ENCODE data around the gene GRAP. TPM values are rescaled to one million over a fixed set of nuclear protein-coding genes. Genes with fewer than 3 reads are reported as not detected.

Gene GRAP
- total RNA-seq, 4 donors from 2014 or later: 3.0 to 85.0 (median 3.2) TPM

GRCh38 chr17:18991531-18992315 lies 55.0 kb downstream of the GRAP start:
- Histone ChIP-seq H3K27ac (no peak overlapping the region), H3K4me1 (peaks cover 10 to 37% (median 15%) of the 10 kb centered on the region in 4 donors), H3K4me3 (no peak overlapping the region), H3K36me3 (peaks cover 0 to 19% (median 0%) of the 10 kb centered on the region in 3 donors), H3K27me3 (no peaks in the 10 kb centered on the region), H3K9me3 (no peaks in the 10 kb centered on the region)
- no peak for TF ChIP-seq CTCF (IDR thresholded peaks at IDR 0.05)
- TF ChIP-seq POLR2A (IDR thresholded peaks at IDR 0.05): no peak
- no peak for DNase-seq

- no peaks in the 10 kb centered on the region for H3K27me3 ChIP-seq
- no peak overlapping the region for H3K4me3 ChIP-seq
- H3K9me3 ChIP-seq: no peaks in the 10 kb centered on the region
- peaks cover 0 to 27% (median 0%) of the 10 kb centered on the region in 3 donors for H3K36me3 ChIP-seq
- DNase-seq: no peak
- H3K27ac ChIP-seq: no peak overlapping the region
- H3K4me1 ChIP-seq: peaks cover 10 to 37% (median 15%) of the 10 kb centered on the region in 4 donors
- TF ChIP-seq POLR2A (IDR thresholded peaks at IDR 0.05) (no peak), CTCF (IDR thresholded peaks at IDR 0.05) (no peak)
Observed at GRCh38 chr17:18990331-18990730, 56.4 kb downstream of the GRAP start.

GRCh38 chr17:18988546-18989173 lies 58.1 kb downstream of the GRAP start:
- peak in 2 of 3 donors; percentile 90 to 92 for DNase-seq
- Histone ChIP-seq H3K27ac (peak overlapping the region in 3 of 4 donors; percentile 43 to 92 (median 81)), H3K27me3 (no peaks in the 10 kb centered on the region), H3K4me3 (no peak overlapping the region), H3K36me3 (peaks cover 0 to 32% (median 0%) of the 10 kb centered on the region in 3 donors), H3K4me1 (peaks cover 10 to 28% (median 12%) of the 10 kb centered on the region in 4 donors), H3K9me3 (no peaks in the 10 kb centered on the region)
- TF ChIP-seq CTCF (IDR thresholded peaks at IDR 0.05): peak in 1 of 6 experiments; percentile 1
- TF ChIP-seq POLR2A (IDR thresholded peaks at IDR 0.05): no peak

- DNase-seq: no peak
- peaks cover 5 to 28% (median 9%) of the 10 kb centered on the region in 4 donors for H3K4me1 ChIP-seq
- H3K4me3 ChIP-seq: no peak overlapping the region
- TF ChIP-seq POLR2A (IDR thresholded peaks at IDR 0.05) (no peak), CTCF (IDR thresholded peaks at IDR 0.05) (no peak)
- peaks cover 0 to 28% (median 0%) of the 10 kb centered on the region in 3 donors for H3K36me3 ChIP-seq
- no peaks in the 10 kb centered on the region for H3K27me3 ChIP-seq
- peak overlapping the region in 2 of 4 donors; percentile 43 to 92 for H3K27ac ChIP-seq
- H3K9me3 ChIP-seq: no peaks in the 10 kb centered on the region
Observed at GRCh38 chr17:18987862-18988545, 58.8 kb downstream of the GRAP start.

- H3K9me3 ChIP-seq: no peaks in the 10 kb centered on the region
- no peak for DNase-seq
- no peaks in the 10 kb centered on the region for H3K27me3 ChIP-seq
- no peak overlapping the region for H3K4me3 ChIP-seq
- TF ChIP-seq POLR2A (IDR thresholded peaks at IDR 0.05) (no peak), CTCF (IDR thresholded peaks at IDR 0.05) (no peak)
- H3K27ac ChIP-seq: no peak overlapping the region
- peaks cover under 1 to 36% (median 8%) of the 10 kb centered on the region in 4 donors for H3K4me1 ChIP-seq
- peaks cover 0 to 28% (median 0%) of the 10 kb centered on the region in 3 donors for H3K36me3 ChIP-seq
Observed at GRCh38 chr17:18987230-18987610, 59.5 kb downstream of the GRAP start.
